DND-41 (cell line): ENCODE data around the gene TTLL5.

ENCODE experiments used
- CTCF ChIP-seq: IDR thresholded peaks from 2 replicates; pipeline ENCODE4 v1.5.1; 2012; ENCODE audit warnings: borderline replicate concordance, low read length, moderate library complexity, mild to moderate bottlenecking; ENCODE audit not compliant: poor library complexity, severe bottlenecking; ENCODE audit errors: extremely low read depth
- EZH2 ChIP-seq: IDR thresholded peaks from 3 replicates; pipeline ENCODE4 v1.6.1; 2012; ENCODE audit warnings: borderline replicate concordance, low read depth, mild to moderate bottlenecking, moderate library complexity, low read length, inconsistent platforms; ENCODE audit not compliant: severe bottlenecking

GRCh38 chr14:75752086-75752485 lies 91.0 kb downstream of the TTLL5 start:
- no peak for TF ChIP-seq EZH2
- no peak for TF ChIP-seq CTCF
